GM06990 (cell line): ENCODE data around the gene CTNNA3.
"Not testable (repeated sequence)": the region's sequence is repeated elsewhere in the genome, so short reads cannot be mapped to it uniquely, and the experiment has no call there.

ENCODE experiments used
- DNase-seq: peaks from one replicate; pipeline ENCODE4 v3.0.0-alpha.2; 2011; ENCODE audit not compliant: insufficient read length; ENCODE audit errors: extremely low read depth
- H3K27me3 ChIP-seq: replicated peaks from 2 replicates; pipeline ENCODE4 v1.6.0; 2011; ENCODE audit warnings: low read length; ENCODE audit not compliant: control insufficient read depth, insufficient read depth
- H3K36me3 ChIP-seq: 2 replicates; pipeline ENCODE4 v1.5.1; 2011; ENCODE audit warnings: low read length; ENCODE audit not compliant: control insufficient read depth, insufficient read depth
- H3K4me3 ChIP-seq: replicated peaks from 2 replicates; pipeline ENCODE4 v1.5.1; 2011; ENCODE audit warnings: low read depth, mild to moderate bottlenecking, control low read depth, low read length
- CTCF ChIP-seq: IDR thresholded peaks from 2 replicates; pipeline ENCODE4 v1.5.1; 2011; ENCODE audit warnings: low read length, control low read depth, mild to moderate bottlenecking, inconsistent platforms; ENCODE audit not compliant: insufficient read depth, poor library complexity, severe bottlenecking

Gene CTNNA3

GRCh38 chr10:67464278-67464677, 231.7 kb downstream of the CTNNA3 start:
- no peak for DNase-seq
- Histone ChIP-seq H3K36me3 (no peaks in the 10 kb centered on the region), H3K27me3 (no peaks in the 10 kb centered on the region), H3K4me3 (no peak overlapping the region)
- no peak for TF ChIP-seq CTCF

- Histone ChIP-seq H3K4me3 (no peak overlapping the region), H3K36me3 (no peaks in the 10 kb centered on the region), H3K27me3 (no peaks in the 10 kb centered on the region)
- no peak for DNase-seq
- no peak for TF ChIP-seq CTCF
Observed at GRCh38 chr10:67452892-67453291, 243.1 kb downstream of the CTNNA3 start.

GRCh38 chr10:67438605-67439304, 257.2 kb downstream of the CTNNA3 start:
- TF ChIP-seq CTCF = no peak
- Histone ChIP-seq H3K4me3 (no peak overlapping the region), H3K27me3 (no peaks in the 10 kb centered on the region)

GRCh38 chr10:67433276-67433675, 262.7 kb downstream of the CTNNA3 start:
- no peak overlapping the region for H3K4me3 ChIP-seq
- no peak for TF ChIP-seq CTCF
- DNase-seq = no peak
- no peaks in the 10 kb centered on the region for H3K27me3 ChIP-seq
- H3K36me3 ChIP-seq = no peaks in the 10 kb centered on the region

More at GRCh38 chr10:67438605-67439304, 257.2 kb downstream of the CTNNA3 start:
- DNase-seq = no peak
- H3K36me3 ChIP-seq = no peaks in the 10 kb centered on the region

- Histone ChIP-seq H3K4me3 (no peak overlapping the region), H3K27me3 (no peaks in the 10 kb centered on the region), H3K36me3 (no peaks in the 10 kb centered on the region)
- no peak for TF ChIP-seq CTCF
- no peak for DNase-seq
Observed at GRCh38 chr10:67402620-67403019, 293.4 kb downstream of the CTNNA3 start.

- no peak for DNase-seq
- TF ChIP-seq CTCF = no peak
- H3K36me3 ChIP-seq = no peaks in the 10 kb centered on the region
- no peak overlapping the region for H3K4me3 ChIP-seq
- no peaks in the 10 kb centered on the region for H3K27me3 ChIP-seq
Observed at GRCh38 chr10:67401711-67402110, 294.3 kb downstream of the CTNNA3 start.

GRCh38 chr10:67386841-67387533, 309.0 kb downstream of the CTNNA3 start:
- not testable (repeated sequence) for DNase-seq, H3K27me3 ChIP-seq, H3K36me3 ChIP-seq, H3K4me3 ChIP-seq
